Activated naive CD8-positive, alpha-beta T cell (primary cell): ENCODE data around the gene LLGL1.
A peak's percentile ranks its signal among the peaks of the same experiment; 100 is the strongest.

Experiments used
- H3K27ac Mint-ChIP-seq: one replicate; pipeline ENCODE4 v1.8.0; 2021; ENCODE audit warnings: mixed read lengths
- H3K27me3 Mint-ChIP-seq: one replicate; pipeline ENCODE4 v1.8.0; 2021; ENCODE audit warnings: mixed read lengths
- H3K36me3 Mint-ChIP-seq: one replicate; pipeline ENCODE4 v1.8.0; 2021; ENCODE audit warnings: mixed read lengths
- H3K4me1 Mint-ChIP-seq: one replicate; pipeline ENCODE4 v1.8.0; 2021; ENCODE audit warnings: low read depth, mixed read lengths
- H3K4me3 Mint-ChIP-seq: one replicate; pipeline ENCODE4 v1.8.0; 2021; ENCODE audit warnings: mild to moderate bottlenecking, mixed read lengths
- H3K9me3 Mint-ChIP-seq: one replicate; pipeline ENCODE4 v1.8.0; 2021; ENCODE audit warnings: low read depth, mixed read lengths

Gene LLGL1

GRCh38 chr17:18233803-18234518 lies 8.5 kb downstream of the LLGL1 start:
- Mint-ChIP-seq H3K36me3 (no peaks in the 10 kb centered on the region), H3K27me3 (no peaks in the 10 kb centered on the region), H3K4me3 (no peak overlapping the region), H3K27ac (no peak overlapping the region), H3K9me3 (no peaks in the 10 kb centered on the region), H3K4me1 (no peaks in the 10 kb centered on the region)

GRCh38 chr17:18234853-18235380 lies 9.5 kb downstream of the LLGL1 start:
- H3K4me1 Mint-ChIP-seq = no peaks in the 10 kb centered on the region
- H3K27me3 Mint-ChIP-seq = no peaks in the 10 kb centered on the region
- no peaks in the 10 kb centered on the region for H3K36me3 Mint-ChIP-seq
- H3K9me3 Mint-ChIP-seq = no peaks in the 10 kb centered on the region
- no peak overlapping the region for H3K4me3 Mint-ChIP-seq
- H3K27ac Mint-ChIP-seq = no peak overlapping the region

GRCh38 chr17:18235743-18236256 lies 10.4 kb downstream of the LLGL1 start:
- Mint-ChIP-seq H3K4me3 (no peak overlapping the region), H3K9me3 (no peaks in the 10 kb centered on the region), H3K4me1 (no peaks in the 10 kb centered on the region), H3K36me3 (no peaks in the 10 kb centered on the region), H3K27ac (no peak overlapping the region), H3K27me3 (no peaks in the 10 kb centered on the region)

- Mint-ChIP-seq H3K27ac (no peak overlapping the region), H3K4me3 (no peak overlapping the region), H3K4me1 (no peaks in the 10 kb centered on the region), H3K27me3 (no peaks in the 10 kb centered on the region), H3K9me3 (no peaks in the 10 kb centered on the region), H3K36me3 (no peaks in the 10 kb centered on the region)
Observed at GRCh38 chr17:18236494-18236893, 11.1 kb downstream of the LLGL1 start.

- no peaks in the 10 kb centered on the region for H3K36me3 Mint-ChIP-seq
- no peak overlapping the region for H3K27ac Mint-ChIP-seq
- no peaks in the 10 kb centered on the region for H3K4me1 Mint-ChIP-seq
- no peaks in the 10 kb centered on the region for H3K27me3 Mint-ChIP-seq
- no peak overlapping the region for H3K4me3 Mint-ChIP-seq
- H3K9me3 Mint-ChIP-seq = no peaks in the 10 kb centered on the region
Observed at GRCh38 chr17:18237461-18237860, 12.0 kb downstream of the LLGL1 start.

- Mint-ChIP-seq H3K4me3 (no peak overlapping the region), H3K9me3 (no peaks in the 10 kb centered on the region), H3K36me3 (no peaks in the 10 kb centered on the region), H3K27me3 (no peaks in the 10 kb centered on the region), H3K4me1 (no peaks in the 10 kb centered on the region), H3K27ac (no peak overlapping the region)
Observed at GRCh38 chr17:18238299-18238698, 12.9 kb downstream of the LLGL1 start.

- H3K4me1 Mint-ChIP-seq = no peaks in the 10 kb centered on the region
- H3K9me3 Mint-ChIP-seq = no peaks in the 10 kb centered on the region
- H3K36me3 Mint-ChIP-seq = no peaks in the 10 kb centered on the region
- no peak overlapping the region for H3K27ac Mint-ChIP-seq
- no peak overlapping the region for H3K4me3 Mint-ChIP-seq
- H3K27me3 Mint-ChIP-seq = no peaks in the 10 kb centered on the region
Observed at GRCh38 chr17:18240449-18240848, 15.0 kb downstream of the LLGL1 start.

GRCh38 chr17:18241229-18241871 lies 15.9 kb downstream of the LLGL1 start:
- no peaks in the 10 kb centered on the region for H3K4me1 Mint-ChIP-seq
- H3K27me3 Mint-ChIP-seq = no peaks in the 10 kb centered on the region
- H3K27ac Mint-ChIP-seq = no peak overlapping the region
- H3K9me3 Mint-ChIP-seq = no peaks in the 10 kb centered on the region
- no peaks in the 10 kb centered on the region for H3K36me3 Mint-ChIP-seq
- H3K4me3 Mint-ChIP-seq = no peak overlapping the region

GRCh38 chr17:18245038-18245776 lies 19.8 kb downstream of the LLGL1 start:
- Mint-ChIP-seq H3K36me3 (no peaks in the 10 kb centered on the region), H3K27ac (no peak overlapping the region), H3K4me3 (no peak overlapping the region), H3K4me1 (peaks cover 4% of the 10 kb centered on the region), H3K9me3 (no peaks in the 10 kb centered on the region), H3K27me3 (no peaks in the 10 kb centered on the region)

GRCh38 chr17:18246109-18246725 lies 20.8 kb downstream of the LLGL1 start:
- Mint-ChIP-seq H3K4me3 (no peak overlapping the region), H3K36me3 (no peaks in the 10 kb centered on the region), H3K27me3 (no peaks in the 10 kb centered on the region), H3K4me1 (peaks cover 4% of the 10 kb centered on the region), H3K27ac (no peak overlapping the region), H3K9me3 (no peaks in the 10 kb centered on the region)

GRCh38 chr17:18246880-18247612 lies 21.6 kb downstream of the LLGL1 start:
- H3K4me3 Mint-ChIP-seq = no peak overlapping the region
- H3K36me3 Mint-ChIP-seq = no peaks in the 10 kb centered on the region
- H3K27me3 Mint-ChIP-seq = no peaks in the 10 kb centered on the region
- H3K9me3 Mint-ChIP-seq = no peaks in the 10 kb centered on the region
- peaks cover 4% of the 10 kb centered on the region for H3K4me1 Mint-ChIP-seq
- H3K27ac Mint-ChIP-seq = no peak overlapping the region

- H3K36me3 Mint-ChIP-seq = no peaks in the 10 kb centered on the region
- H3K27me3 Mint-ChIP-seq = no peaks in the 10 kb centered on the region
- peaks cover 4% of the 10 kb centered on the region for H3K4me1 Mint-ChIP-seq
- H3K4me3 Mint-ChIP-seq = no peak overlapping the region
- no peaks in the 10 kb centered on the region for H3K9me3 Mint-ChIP-seq
- no peak overlapping the region for H3K27ac Mint-ChIP-seq
Observed at GRCh38 chr17:18247613-18248001, 22.2 kb downstream of the LLGL1 start.

GRCh38 chr17:18248300-18248731 lies 22.9 kb downstream of the LLGL1 start:
- H3K4me3 Mint-ChIP-seq = no peak overlapping the region
- no peaks in the 10 kb centered on the region for H3K36me3 Mint-ChIP-seq
- no peaks in the 10 kb centered on the region for H3K27me3 Mint-ChIP-seq
- peak overlapping the region; percentile 75 for H3K27ac Mint-ChIP-seq
- H3K9me3 Mint-ChIP-seq = no peaks in the 10 kb centered on the region
- H3K4me1 Mint-ChIP-seq = peaks cover 4% of the 10 kb centered on the region

GRCh38 chr17:18248811-18249210 lies 23.4 kb downstream of the LLGL1 start:
- Mint-ChIP-seq H3K4me3 (no peak overlapping the region), H3K36me3 (no peaks in the 10 kb centered on the region), H3K27me3 (no peaks in the 10 kb centered on the region), H3K4me1 (peaks cover 4% of the 10 kb centered on the region), H3K27ac (no peak overlapping the region), H3K9me3 (no peaks in the 10 kb centered on the region)
